Astrocyte (in vitro differentiated cells and primary cell): ENCODE data around the gene GLIPR2.

ENCODE experiments used
- EZH2 ChIP-seq: IDR thresholded peaks from 2 replicates; pipeline ENCODE4 v1.6.1; 2012; ENCODE audit warnings: mild to moderate bottlenecking, low read length, inconsistent platforms; ENCODE audit not compliant: insufficient read depth
- TF ChIP-seq, protein P1 (sequence below): IDR thresholded peaks from 2 replicates; pipeline ENCODE4 v1.5.1; 2011; ENCODE audit warnings: low read depth, mild to moderate bottlenecking, inconsistent platforms, low read length, moderate library complexity; ENCODE audit not compliant: insufficient read depth

DNA sequence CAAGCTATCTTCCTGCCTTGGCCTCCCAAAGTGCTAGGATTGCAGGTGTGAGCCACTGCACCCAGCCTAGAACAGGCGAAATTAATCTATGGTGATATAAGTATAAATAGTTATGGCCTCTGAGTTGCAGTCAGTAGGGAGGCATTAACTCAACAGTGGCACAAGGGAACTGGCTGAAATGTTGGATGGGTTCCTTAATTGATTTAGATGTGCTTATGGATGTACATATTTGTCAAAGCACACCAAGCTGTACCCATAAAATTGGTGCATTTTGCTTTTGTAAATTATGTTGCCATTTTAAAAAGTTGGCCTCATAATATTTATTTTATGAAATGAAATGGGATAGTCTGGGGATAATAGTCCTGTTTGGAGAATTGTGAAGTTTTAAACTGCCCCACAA, 36.8 kb upstream of the GLIPR2 start:
- TF ChIP-seq, protein P1, sequence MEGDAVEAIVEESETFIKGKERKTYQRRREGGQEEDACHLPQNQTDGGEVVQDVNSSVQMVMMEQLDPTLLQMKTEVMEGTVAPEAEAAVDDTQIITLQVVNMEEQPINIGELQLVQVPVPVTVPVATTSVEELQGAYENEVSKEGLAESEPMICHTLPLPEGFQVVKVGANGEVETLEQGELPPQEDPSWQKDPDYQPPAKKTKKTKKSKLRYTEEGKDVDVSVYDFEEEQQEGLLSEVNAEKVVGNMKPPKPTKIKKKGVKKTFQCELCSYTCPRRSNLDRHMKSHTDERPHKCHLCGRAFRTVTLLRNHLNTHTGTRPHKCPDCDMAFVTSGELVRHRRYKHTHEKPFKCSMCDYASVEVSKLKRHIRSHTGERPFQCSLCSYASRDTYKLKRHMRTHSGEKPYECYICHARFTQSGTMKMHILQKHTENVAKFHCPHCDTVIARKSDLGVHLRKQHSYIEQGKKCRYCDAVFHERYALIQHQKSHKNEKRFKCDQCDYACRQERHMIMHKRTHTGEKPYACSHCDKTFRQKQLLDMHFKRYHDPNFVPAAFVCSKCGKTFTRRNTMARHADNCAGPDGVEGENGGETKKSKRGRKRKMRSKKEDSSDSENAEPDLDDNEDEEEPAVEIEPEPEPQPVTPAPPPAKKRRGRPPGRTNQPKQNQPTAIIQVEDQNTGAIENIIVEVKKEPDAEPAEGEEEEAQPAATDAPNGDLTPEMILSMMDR, result no peak
- no peak for TF ChIP-seq EZH2
